GM12878 (cell line): Measurements from ENCODE around the gene NEGR1. TPM values are rescaled to one million over a fixed set of nuclear protein-coding genes. Genes with fewer than 3 reads are reported as not detected.

Source experiments
- ATAC-seq: fragments of 200-7000 bp; cut with Tn5 transposase; 3 replicates; pipeline ENCODE4 v1.9.1; 2020; ENCODE audit warnings: mild to moderate bottlenecking, moderate library complexity
- BruUV-seq: library from RNA; stranded (reverse); fragments of 400-500 nt; replicated peaks from 2 replicates; lab custom pipeline; 2021; lab: Mats Ljungman, UMichigan
- CTCF ChIA-PET: fragments of 300-600 bp; sonication (Branson Sonifier 250); formaldehyde crosslinking; extraction: SDS; loops from one replicate; lab custom pipeline; 2021; ENCODE audit warnings: inconsistent platforms; lab: Yijun Ruan, JAX
- POLR2A ChIA-PET: fragments of 350-600 bp; formaldehyde crosslinking; extraction: SDS; loops from one replicate; lab custom pipeline; 2021; ENCODE audit warnings: inconsistent platforms; lab: Charles Lee
- RAD21 ChIA-PET: fragments of 300-600 bp; sonication (Branson Sonifier 250); formaldehyde crosslinking; loops from one replicate; lab custom pipeline; 2023; ENCODE audit warnings: antibody characterized with exemption; ENCODE audit not compliant: unreplicated experiment; lab: Charles Lee
- SMC1A ChIA-PET: fragments of 300-600 bp; sonication (Branson Sonifier 250); formaldehyde crosslinking; loops from one replicate; lab custom pipeline; 2023; ENCODE audit not compliant: unreplicated experiment, uncharacterized antibody; lab: Charles Lee
- DNase-seq: peaks from one replicate; pipeline ENCODE4 v3.0.0-alpha.2; 2011; ENCODE audit warnings: low read depth, low spot score
- FAIRE-seq: peaks from 3 replicates; lab custom pipeline; 2011; peaks lifted over from hg19 to GRCh38; lab: Jason Lieb, UNC
- H2AFZ ChIP-seq: 2 replicates; pipeline ENCODE4 v1.6.0; 2011; ENCODE audit warnings: low read depth, low read length, control low read depth; ENCODE audit not compliant: control insufficient read depth
- H3K27ac ChIP-seq: 2 replicates; pipeline ENCODE4 v1.5.1; 2011; ENCODE audit warnings: control low read depth; ENCODE audit not compliant: control insufficient read depth, insufficient read depth
- H3K27me3 ChIP-seq, 2 experiments: replicated peaks in 1 of 2; 2 replicates each; pipeline versions ENCODE4 v1.6.0 to v1.6.1; 2011; ENCODE audit warnings: low read length in 1 of 2; ENCODE audit not compliant: control insufficient read depth in 2 of 2, insufficient read depth in 2 of 2
- H3K36me3 ChIP-seq, 2 experiments: 2 replicates each; pipeline ENCODE4 v1.5.1; 2011; ENCODE audit warnings: low read length in 1 of 2; ENCODE audit not compliant: control insufficient read depth in 2 of 2, insufficient read depth in 2 of 2
- H3K4me1 ChIP-seq: 2 replicates; pipeline ENCODE4 v1.6.1; 2011; ENCODE audit warnings: mild to moderate bottlenecking, low read length, moderate library complexity, mixed read lengths; ENCODE audit not compliant: control insufficient read depth, insufficient read depth
- H3K4me2 ChIP-seq: 2 replicates; pipeline ENCODE4 v1.6.0; 2011; ENCODE audit warnings: control low read depth; ENCODE audit not compliant: control insufficient read depth, insufficient read depth
- H3K4me3 ChIP-seq: fragments of 200-600 bp; sonication (generic); 2 replicates; pipeline ENCODE4 v1.5.1; 2016
- H3K79me2 ChIP-seq: 2 replicates; pipeline ENCODE4 v1.6.0; 2011; ENCODE audit warnings: low read length; ENCODE audit not compliant: control insufficient read depth, insufficient read depth
- H3K9ac ChIP-seq: 2 replicates; pipeline ENCODE4 v1.8.0; 2011; ENCODE audit warnings: low read length, control low read depth, mixed read lengths; ENCODE audit not compliant: control insufficient read depth, insufficient read depth
- H3K9me3 ChIP-seq: replicated peaks from 3 replicates; pipeline ENCODE4 v1.5.1; 2011; ENCODE audit warnings: mild to moderate bottlenecking, low read length; ENCODE audit not compliant: control insufficient read depth, insufficient read depth
- H4K20me1 ChIP-seq: 2 replicates; pipeline ENCODE4 v1.6.0; 2011; ENCODE audit not compliant: control insufficient read depth, insufficient read depth
- CBX5 ChIP-seq: sonication (generic); IDR thresholded peaks from 2 replicates; pipeline ENCODE4 v1.6.1; 2016; ENCODE audit warnings: low read depth, moderate library complexity, mild to moderate bottlenecking, inconsistent platforms
- NR2F1 ChIP-seq: fragments of 450-650 bp; conservative IDR thresholded peaks from 2 replicates; pipeline ENCODE4 v1.6.1; 2017; ENCODE audit warnings: mild to moderate bottlenecking
- POLR2A ChIP-seq: IDR thresholded peaks from 2 replicates; pipeline ENCODE4 v1.6.1; 2011; ENCODE audit warnings: low read depth, mild to moderate bottlenecking, low read length
- POLR2AphosphoS2 ChIP-seq: IDR thresholded peaks from 2 replicates; pipeline ENCODE4 v1.6.1; 2011; ENCODE audit warnings: low read depth, mild to moderate bottlenecking, low read length, improper control_type of control experiment, moderate library complexity
- RCOR1 ChIP-seq: conservative IDR thresholded peaks from 2 replicates; pipeline ENCODE4 v1.6.1; 2012; ENCODE audit warnings: low read depth, low read length, improper control_type of control experiment
- SREBF2 ChIP-seq: IDR thresholded peaks from 2 replicates; pipeline ENCODE4 v1.6.1; 2012; ENCODE audit warnings: mild to moderate bottlenecking, low read length
- TCF7 ChIP-seq: IDR thresholded peaks from 2 replicates; pipeline ENCODE4 v1.6.1; 2014; ENCODE audit warnings: antibody characterized with exemption, borderline replicate concordance
- ZNF384 ChIP-seq: IDR thresholded peaks from 2 replicates; pipeline ENCODE4 v1.6.1; 2012; ENCODE audit warnings: low read depth, mild to moderate bottlenecking, low read length, improper control_type of control experiment, borderline replicate concordance
- ZZZ3 ChIP-seq: IDR thresholded peaks from 2 replicates; pipeline ENCODE4 v1.6.1; 2011; ENCODE audit warnings: low read depth; ENCODE audit not compliant: control insufficient read depth, insufficient read length
- WGBS: methylation state at CpG from one replicate; pipeline ENCODE4 v1.1.6; 2016; ENCODE audit warnings: low lambda C conversion rate; ENCODE audit not compliant: insufficient replicate concordance, insufficient coverage; ENCODE audit errors: missing lambda C conversion rate; 5-methylcytosine and 5-hydroxymethylcytosine counted together
- in situ Hi-C: fragments of 300-500 bp; cut with MboI; formaldehyde crosslinking; loops from 9 replicates; pipeline ENCODE4 v1.14.3; 2018; ENCODE audit warnings: mixed read lengths
- intact Hi-C: fragments of 100-400 bp; cut with micrococcal nuclease; formaldehyde crosslinking; loops from one replicate; pipeline ENCODE4 v1.14.2; 2022; ENCODE audit not compliant: unreplicated experiment
- polyA plus RNA-seq, 11 experiments: library from polyadenylated mRNA; depleted of rRNA in 4 of 11; unstranded in 6 of 11; stranded (reverse) in 5 of 11; fragments of >200 nt; fragmentation: Nextera tagmentation in 4 of 11; fragmentation: Illumina TruSeq in 1 of 11; extraction: Ambion mirVana in 4 of 11; extraction: Trizol in 1 of 11; gene quantifications; 1 replicate in 1 of 11; 2 replicates in 10 of 11; pipeline versions ENCODE4 v1.2.1 to v1.2.3, GENCODE V29; 2011 to 2016; ENCODE audit warnings: inconsistent platforms in 2 of 11, missing spikeins in 2 of 11, low read depth in 1 of 11
- total RNA-seq, 4 experiments: library from RNA; depleted of rRNA in 3 of 4; stranded (reverse); fragments of >200 nt in 3 of 4; fragmentation: Illumina TruSeq in 1 of 4; extraction: Trizol in 1 of 4; gene quantifications; 2 replicates each; pipeline versions ENCODE4 v1.2.1 to v1.2.3, GENCODE V29; 2013 to 2021
- TF ChIP-seq, protein P1 (sequence below), 3 experiments: IDR thresholded peaks in 2 of 3; conservative IDR thresholded peaks in 1 of 3; 2 replicates each; pipeline ENCODE4 v1.5.1; 2011; ENCODE audit warnings: low read depth in 3 of 3, low read length in 3 of 3, mild to moderate bottlenecking in 3 of 3, control low read depth in 2 of 3, moderate library complexity in 2 of 3, inconsistent platforms in 1 of 3, mixed read lengths in 1 of 3; ENCODE audit not compliant: control insufficient read depth in 2 of 3, insufficient read depth in 1 of 3; ENCODE audit errors: extremely low read depth in 1 of 3
- TF ChIP-seq, protein P2 (sequence below): IDR thresholded peaks from 2 replicates; pipeline ENCODE4 v1.6.1; 2012; ENCODE audit warnings: low read length, inconsistent platforms

Gene NEGR1
- total and polyA plus RNA-seq, 10 of the 15 experiments (the other 5 are each of a cell fraction or from before 2014, with no cell fraction given), result under 0.01 to 0.03 (median 0.01) TPM; not detected in 7

DNA sequence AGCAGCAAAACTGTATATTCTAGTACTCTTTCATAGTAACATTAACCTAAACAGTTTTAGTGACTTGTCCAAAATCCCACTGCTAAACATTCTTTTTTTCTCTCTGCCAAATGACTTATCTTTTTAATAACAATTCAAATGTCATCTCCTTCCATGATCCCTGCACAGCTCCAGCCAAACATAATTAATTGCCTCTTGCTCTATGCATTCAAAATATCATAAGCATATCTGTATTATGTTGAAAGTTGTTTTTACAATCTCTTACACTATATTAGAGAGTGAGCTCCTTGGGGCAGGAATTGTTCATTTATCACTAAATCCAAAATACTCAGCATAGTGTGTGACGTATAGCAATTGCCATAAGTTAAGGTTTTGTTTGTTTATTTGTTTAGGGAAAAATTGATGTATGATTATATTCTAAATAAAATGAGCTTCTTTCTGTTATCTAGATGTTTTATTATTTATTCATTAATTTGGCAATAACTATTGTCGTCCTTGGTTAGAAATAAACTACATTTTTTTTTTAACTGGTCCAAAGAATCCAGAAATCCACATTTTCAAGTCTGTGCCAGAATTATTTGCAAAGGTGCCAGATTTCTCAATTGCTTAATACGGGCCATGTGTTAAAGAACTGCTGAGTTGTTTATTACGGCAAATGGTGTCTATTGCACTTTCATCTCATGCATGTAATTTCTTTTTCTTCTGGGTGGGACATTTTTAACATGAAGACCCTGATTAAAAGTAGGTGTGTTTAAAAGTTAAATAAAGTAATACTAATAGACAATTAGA, 624.3 kb downstream of the NEGR1 start:
- no peak overlapping the region for H2AFZ ChIP-seq
- SMC1A ChIA-PET, result no interaction called here
- FAIRE-seq (no peak), ATAC-seq (no peak), DNase-seq (no peak)
- RAD21 ChIA-PET, result no interaction called here
- POLR2A ChIA-PET, result no interaction called here
- TF ChIP-seq, protein P1, sequence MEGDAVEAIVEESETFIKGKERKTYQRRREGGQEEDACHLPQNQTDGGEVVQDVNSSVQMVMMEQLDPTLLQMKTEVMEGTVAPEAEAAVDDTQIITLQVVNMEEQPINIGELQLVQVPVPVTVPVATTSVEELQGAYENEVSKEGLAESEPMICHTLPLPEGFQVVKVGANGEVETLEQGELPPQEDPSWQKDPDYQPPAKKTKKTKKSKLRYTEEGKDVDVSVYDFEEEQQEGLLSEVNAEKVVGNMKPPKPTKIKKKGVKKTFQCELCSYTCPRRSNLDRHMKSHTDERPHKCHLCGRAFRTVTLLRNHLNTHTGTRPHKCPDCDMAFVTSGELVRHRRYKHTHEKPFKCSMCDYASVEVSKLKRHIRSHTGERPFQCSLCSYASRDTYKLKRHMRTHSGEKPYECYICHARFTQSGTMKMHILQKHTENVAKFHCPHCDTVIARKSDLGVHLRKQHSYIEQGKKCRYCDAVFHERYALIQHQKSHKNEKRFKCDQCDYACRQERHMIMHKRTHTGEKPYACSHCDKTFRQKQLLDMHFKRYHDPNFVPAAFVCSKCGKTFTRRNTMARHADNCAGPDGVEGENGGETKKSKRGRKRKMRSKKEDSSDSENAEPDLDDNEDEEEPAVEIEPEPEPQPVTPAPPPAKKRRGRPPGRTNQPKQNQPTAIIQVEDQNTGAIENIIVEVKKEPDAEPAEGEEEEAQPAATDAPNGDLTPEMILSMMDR (IDR thresholded peaks at IDR 0.05 in 2 of 3, conservative IDR thresholded peaks at IDR 0.05 in 1 of 3; ENCODE audit: control insufficient read depth in 2 of 3, extremely low read depth in 1 of 3, insufficient read depth in 1 of 3, low read depth in 3 of 3, low read length in 3 of 3), result no peak
- no peak for TF ChIP-seq RCOR1
- TF ChIP-seq ZZZ3, result no peak
- no peak for TF ChIP-seq ZNF384
- TF ChIP-seq CBX5, result no peak
- TF ChIP-seq POLR2A, result no peak
- TF ChIP-seq POLR2AphosphoS2, result no peak
- TF ChIP-seq SREBF2, result no peak
- TF ChIP-seq NR2F1, result no peak
- TF ChIP-seq, protein P2, sequence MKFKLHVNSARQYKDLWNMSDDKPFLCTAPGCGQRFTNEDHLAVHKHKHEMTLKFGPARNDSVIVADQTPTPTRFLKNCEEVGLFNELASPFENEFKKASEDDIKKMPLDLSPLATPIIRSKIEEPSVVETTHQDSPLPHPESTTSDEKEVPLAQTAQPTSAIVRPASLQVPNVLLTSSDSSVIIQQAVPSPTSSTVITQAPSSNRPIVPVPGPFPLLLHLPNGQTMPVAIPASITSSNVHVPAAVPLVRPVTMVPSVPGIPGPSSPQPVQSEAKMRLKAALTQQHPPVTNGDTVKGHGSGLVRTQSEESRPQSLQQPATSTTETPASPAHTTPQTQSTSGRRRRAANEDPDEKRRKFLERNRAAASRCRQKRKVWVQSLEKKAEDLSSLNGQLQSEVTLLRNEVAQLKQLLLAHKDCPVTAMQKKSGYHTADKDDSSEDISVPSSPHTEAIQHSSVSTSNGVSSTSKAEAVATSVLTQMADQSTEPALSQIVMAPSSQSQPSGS, result no peak
- TF ChIP-seq TCF7, result no peak
- CTCF ChIA-PET, result no interaction called here
- no peak overlapping the region for H3K4me3 ChIP-seq
- in situ Hi-C loops, result no loop called here
- WGBS, result 5% methylated on average over 4 of the region's 4 CpGs
- no peaks in the 10 kb centered on the region for H3K36me3 ChIP-seq
- H3K27me3 ChIP-seq, result no peaks in the 10 kb centered on the region
- H3K4me1 ChIP-seq, result no peaks in the 10 kb centered on the region
- intact Hi-C loops, result no loop called here
- H3K4me2 ChIP-seq, result no peak overlapping the region
- H3K9me3 ChIP-seq, result no peaks in the 10 kb centered on the region
- H3K79me2 ChIP-seq, result no peaks in the 10 kb centered on the region
- no TSS peak for BruUV-seq
- no peaks in the 10 kb centered on the region for H4K20me1 ChIP-seq
- H3K27ac ChIP-seq, result no peak overlapping the region
- no peak overlapping the region for H3K9ac ChIP-seq
